Epithelial cell of proximal tubule (primary cell): ENCODE measurements around the gene SLC27A6. TPM values are rescaled to one million over a fixed set of nuclear protein-coding genes. Genes with fewer than 3 reads are reported as not detected.

Experiments
- DNase-seq: peaks from one replicate; pipeline ENCODE4 v3.0.0-alpha.2; 2011; ENCODE audit warnings: low read depth
- H3K4me3 ChIP-seq: 2 replicates; pipeline ENCODE4 v1.5.1; 2011; ENCODE audit warnings: low read depth, mild to moderate bottlenecking, low read length
- CTCF ChIP-seq: conservative IDR thresholded peaks from 2 replicates; pipeline ENCODE4 v1.5.1; 2012; ENCODE audit warnings: low read depth, mild to moderate bottlenecking, low read length
- total RNA-seq: library from RNA; depleted of rRNA; stranded (reverse); fragments of >200 nt; gene quantifications from 2 replicates; pipeline ENCODE4 v1.2.3, GENCODE V29; 2015

Gene SLC27A6
- total RNA-seq, 1 donor from 2014 or later: not detected

DNA sequence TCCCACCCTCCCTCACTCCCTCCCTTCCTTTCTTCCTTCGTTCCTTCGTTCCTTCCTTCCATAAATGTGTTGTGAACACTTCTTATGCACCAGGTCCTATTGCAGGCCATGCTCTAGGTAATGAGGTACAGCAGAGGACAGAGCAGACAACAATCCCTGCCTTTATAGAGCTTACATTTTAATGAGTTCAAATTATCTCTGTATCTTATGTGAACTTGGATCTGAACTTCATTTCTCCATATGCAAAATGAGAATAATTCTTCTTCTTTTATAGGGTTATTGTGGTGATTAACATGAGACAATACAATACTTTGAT is 37.2 kb downstream of the SLC27A6 start:
- no peak for TF ChIP-seq CTCF
- DNase-seq: no peak
- H3K4me3 ChIP-seq: no peak overlapping the region

DNA sequence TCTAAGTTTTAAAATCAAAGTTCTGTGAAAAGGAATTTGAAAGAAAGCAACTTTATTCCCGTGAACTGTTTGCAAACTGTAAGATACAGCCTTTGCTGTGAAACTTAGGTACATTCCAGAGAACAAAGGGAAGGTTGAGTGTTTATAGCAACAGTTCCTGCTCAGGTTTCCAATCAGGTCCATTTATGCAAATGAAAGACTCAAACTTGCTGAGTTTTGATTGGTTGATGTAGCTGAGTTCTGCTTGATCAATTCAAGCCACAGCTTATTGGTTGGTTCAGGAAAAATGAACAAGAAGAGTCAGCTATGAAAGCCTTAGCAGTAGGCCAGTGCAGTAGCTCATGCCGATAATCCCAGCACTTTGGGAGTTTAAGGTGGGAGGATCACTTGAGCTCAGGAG is 37.9 kb downstream of the SLC27A6 start:
- no peak overlapping the region for H3K4me3 ChIP-seq
- peak; percentile 3 for DNase-seq
- no peak for TF ChIP-seq CTCF

GRCh38 chr5:129014185-129014584 is 48.9 kb downstream of the SLC27A6 start:
- no peak for DNase-seq
- no peak for TF ChIP-seq CTCF
- H3K4me3 ChIP-seq: no peak overlapping the region

GRCh38 chr5:129018837-129019236 is 53.5 kb downstream of the SLC27A6 start:
- DNase-seq: no peak
- no peak overlapping the region for H3K4me3 ChIP-seq
- TF ChIP-seq CTCF: no peak

- no peak for DNase-seq
- no peak for TF ChIP-seq CTCF
- no peak overlapping the region for H3K4me3 ChIP-seq
Observed at GRCh38 chr5:129019401-129019908, 54.2 kb downstream of the SLC27A6 start.

DNA sequence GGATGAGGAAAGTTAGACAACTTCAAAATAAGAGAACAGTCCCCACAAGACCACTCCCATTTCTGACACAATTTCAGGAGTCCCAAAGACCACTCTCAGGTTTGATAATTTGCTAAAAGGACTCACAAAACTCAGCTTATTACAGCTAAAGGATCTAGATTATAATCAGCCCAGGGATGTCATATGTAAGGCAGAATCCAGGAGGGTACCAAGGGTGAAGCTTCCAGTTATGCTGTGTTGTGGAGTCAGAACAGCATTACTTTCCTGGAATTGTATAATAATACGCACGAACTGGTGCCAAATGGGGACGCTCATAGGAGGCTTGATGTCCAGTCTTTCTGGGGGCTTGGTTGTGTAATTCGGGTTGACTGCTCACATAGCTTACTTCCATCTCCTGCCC is 55.4 kb downstream of the SLC27A6 start:
- DNase-seq: no peak
- TF ChIP-seq CTCF: no peak

DNA sequence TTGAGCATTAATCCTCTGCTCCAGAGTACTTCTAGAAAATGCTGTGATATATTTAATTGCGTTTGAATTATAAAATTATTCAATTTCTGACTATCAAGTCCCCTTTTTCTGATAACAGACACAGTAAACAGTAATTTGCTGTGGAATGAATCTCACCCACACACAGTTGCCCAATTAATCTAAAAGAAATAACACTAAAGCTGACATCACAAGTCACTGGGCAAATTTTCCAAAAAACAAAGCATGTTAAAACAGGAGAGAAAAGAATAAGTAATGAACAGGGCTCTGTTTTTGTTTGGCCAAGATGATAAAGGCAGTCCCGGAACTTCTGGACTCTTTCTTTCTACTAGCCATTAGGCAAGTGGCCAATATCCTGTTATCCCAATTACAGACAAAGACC is 56.5 kb downstream of the SLC27A6 start:
- no peak overlapping the region for H3K4me3 ChIP-seq
- TF ChIP-seq CTCF: no peak
- no peak for DNase-seq

More for the DNA sequence above, 55.4 kb downstream of the SLC27A6 start:
- no peak overlapping the region for H3K4me3 ChIP-seq
